Small intestine (tissue), 7 donors: Measurements from ENCODE around the gene TRIB2. TPM values are rescaled to one million over a fixed set of nuclear protein-coding genes. Genes with fewer than 3 reads are reported as not detected.
A peak's percentile ranks its signal among the peaks of the same experiment; 100 is the strongest.
"Not testable (repeated sequence)": the region's sequence is repeated elsewhere in the genome, so short reads cannot be mapped to it uniquely, and the experiment has no call there.

Experiments used
- DNase-seq, 2 donors: peaks; one replicate each; pipeline versions ENCODE4 v3.0.0 to v3.0.0-alpha.2; 2013
- FAIRE-seq: peaks from 2 replicates; lab custom pipeline; 2012; peaks lifted over from hg19 to GRCh38; lab: Jason Lieb, UNC
- H3K27ac ChIP-seq, 3 donors: one replicate each; pipeline ENCODE4 v1.5.1; 2013; ENCODE audit warnings: low read length in 2 of 3, mild to moderate bottlenecking in 2 of 3, control low read depth in 1 of 3, inconsistent platforms in 1 of 3, low read depth in 1 of 3, moderate library complexity in 1 of 3
- H3K27me3 ChIP-seq, 3 donors: one replicate each; pipeline ENCODE4 v1.6.1; 2013; ENCODE audit warnings: low read length in 3 of 3, inconsistent platforms in 1 of 3; ENCODE audit not compliant: control insufficient read depth in 3 of 3, insufficient read depth in 3 of 3
- H3K36me3 ChIP-seq, 3 donors: one replicate each; pipeline ENCODE4 v1.6.1; 2013; ENCODE audit warnings: low read length in 3 of 3, inconsistent platforms in 1 of 3, low read depth in 1 of 3, mild to moderate bottlenecking in 1 of 3, moderate library complexity in 1 of 3; ENCODE audit not compliant: control insufficient read depth in 3 of 3, insufficient read depth in 2 of 3
- H3K4me1 ChIP-seq, 3 donors: one replicate each; pipeline ENCODE4 v1.6.1; 2013; ENCODE audit warnings: low read length in 2 of 3, inconsistent platforms in 1 of 3, low read depth in 1 of 3, mild to moderate bottlenecking in 1 of 3, moderate library complexity in 1 of 3; ENCODE audit not compliant: control insufficient read depth in 3 of 3, insufficient read depth in 2 of 3
- H3K4me3 ChIP-seq, 3 donors: one replicate each; pipeline ENCODE4 v1.5.1; 2013; ENCODE audit warnings: low read length in 3 of 3, control low read depth in 1 of 3, inconsistent platforms in 1 of 3, low read depth in 1 of 3, mild to moderate bottlenecking in 1 of 3, moderate library complexity in 1 of 3
- H3K9me3 ChIP-seq, 2 donors: one replicate each; pipeline ENCODE4 v1.6.1; 2013; ENCODE audit warnings: low read depth in 1 of 2, low read length in 1 of 2; ENCODE audit not compliant: control insufficient read depth in 2 of 2, insufficient read depth in 1 of 2
- WGBS, 3 donors: extraction: QIAGEN DNeasy Blood & Tissue Kit; methylation state at CpG; one replicate each; pipeline ENCODE4 v1.1.7; 2013; 5-methylcytosine and 5-hydroxymethylcytosine counted together
- polyA plus RNA-seq, 4 donors: library from polyadenylated mRNA; stranded (reverse) in 3 of 4; unstranded in 1 of 4; fragments of 200-250 nt in 3 of 4; fragments of 120-200 nt in 1 of 4; gene quantifications; one replicate each; pipeline versions ENCODE4 v1.2.1 to v1.2.3, GENCODE V29; 2013
- donor health status: healthy with polysubstance abuse.
- donor health status: control.
- donor health status: control.
- donor health status: Bipolar disorder and iron deficiency.
- donor health status: healthy.

Gene TRIB2
- polyA plus RNA-seq, 4 donors: 7.3 to 20.1 (median 13.7) TPM

DNA sequence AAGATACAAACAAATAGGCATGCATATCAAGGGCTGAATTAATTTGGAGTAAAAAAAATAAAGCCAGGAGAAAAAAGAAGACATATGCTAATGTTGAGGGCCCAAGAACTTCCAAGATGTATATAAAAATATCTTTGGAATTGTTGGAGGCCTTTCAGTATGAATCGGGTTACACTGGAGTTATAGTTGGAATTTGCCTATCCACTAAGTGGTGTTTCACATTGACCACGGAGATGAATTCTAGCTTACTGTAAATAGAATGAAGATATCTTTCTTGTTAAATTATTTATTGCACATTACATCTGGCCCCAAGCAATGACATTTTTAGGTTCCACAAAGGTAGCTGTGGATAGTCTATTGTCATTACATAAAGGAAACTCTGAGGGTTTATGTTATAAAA is 38.5 kb upstream of the TRIB2 start:
- Histone ChIP-seq H3K27me3 (no peaks in the 10 kb centered on the region), H3K27ac (no peak overlapping the region), H3K4me1 (peaks cover 0 to 3% (median 0%) of the 10 kb centered on the region in 3 donors), H3K36me3 (no peaks in the 10 kb centered on the region), H3K9me3 (peaks cover 0 to 23% of the 10 kb centered on the region in 2 donors), H3K4me3 (no peak overlapping the region)
- DNase-seq (no peak), FAIRE-seq (no peak)
- WGBS, 3 donors: 72 to 93% (median 91%) methylated on average over 2 of the region's 2 CpGs

DNA sequence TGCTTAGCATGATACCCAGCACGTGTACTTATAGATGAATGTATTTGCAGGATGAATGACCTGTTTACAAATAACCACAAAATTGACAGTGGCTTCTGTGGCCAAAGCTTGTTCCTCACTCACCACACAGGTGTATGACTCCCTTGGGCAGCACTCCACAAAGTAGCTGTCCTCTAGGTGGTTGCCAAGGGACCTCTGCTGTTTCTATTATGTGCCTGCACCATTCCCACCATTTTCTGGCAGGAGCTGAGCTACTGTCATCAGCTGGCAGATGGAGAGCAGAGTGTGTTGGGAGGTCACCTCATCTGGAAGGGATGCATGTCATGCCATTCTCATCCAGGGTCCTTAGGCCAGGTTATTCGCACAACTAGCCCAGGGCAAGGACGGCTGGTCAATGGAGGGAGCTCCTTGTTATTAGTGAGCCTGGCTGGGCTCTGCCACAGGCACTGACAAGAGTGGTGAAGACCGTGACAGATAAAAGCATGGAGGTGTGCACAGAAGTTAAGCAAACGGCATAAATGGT is 37.1 kb upstream of the TRIB2 start:
- DNase-seq: no peak
- Histone ChIP-seq H3K4me3 (no peak overlapping the region), H3K27me3 (no peaks in the 10 kb centered on the region), H3K4me1 (peaks cover 0 to 6% (median 5%) of the 10 kb centered on the region in 3 donors), H3K27ac (no peak overlapping the region), H3K36me3 (no peaks in the 10 kb centered on the region), H3K9me3 (peaks cover 0 to 22% of the 10 kb centered on the region in 2 donors)
- whole genome bisulfite sequencing, 3 donors: 92 to 95% (median 93%) methylated on average over 5 of the region's 5 CpGs
- FAIRE-seq: no peak

DNA sequence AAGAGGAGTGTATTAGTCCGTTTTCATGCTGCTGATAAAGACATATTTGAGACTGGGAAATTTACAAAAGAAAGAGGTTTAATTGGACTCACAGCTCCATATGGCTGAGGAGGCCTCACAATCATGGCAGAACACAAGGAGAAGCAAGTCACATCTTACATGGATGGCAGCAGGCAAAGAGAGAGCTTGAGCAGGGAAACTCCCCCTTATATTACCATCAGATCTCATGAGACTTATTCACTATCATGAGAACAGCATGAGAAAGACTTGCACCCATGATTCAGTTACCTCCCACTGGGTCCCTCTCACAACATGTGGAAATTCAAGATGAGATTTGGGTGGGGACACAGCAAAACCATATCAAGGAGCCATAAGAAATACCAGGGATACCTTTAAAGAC is 36.6 kb upstream of the TRIB2 start:
- WGBS, 3 donors: 41 to 87% (median 83%) methylated on average over 1 of the region's 1 CpG
- H3K4me3 ChIP-seq, H3K27me3 ChIP-seq, H3K27ac ChIP-seq, FAIRE-seq, DNase-seq, H3K4me1 ChIP-seq, H3K36me3 ChIP-seq: not testable (repeated sequence)
- peaks cover 0 to 17% of the 10 kb centered on the region in 2 donors for H3K9me3 ChIP-seq

DNA sequence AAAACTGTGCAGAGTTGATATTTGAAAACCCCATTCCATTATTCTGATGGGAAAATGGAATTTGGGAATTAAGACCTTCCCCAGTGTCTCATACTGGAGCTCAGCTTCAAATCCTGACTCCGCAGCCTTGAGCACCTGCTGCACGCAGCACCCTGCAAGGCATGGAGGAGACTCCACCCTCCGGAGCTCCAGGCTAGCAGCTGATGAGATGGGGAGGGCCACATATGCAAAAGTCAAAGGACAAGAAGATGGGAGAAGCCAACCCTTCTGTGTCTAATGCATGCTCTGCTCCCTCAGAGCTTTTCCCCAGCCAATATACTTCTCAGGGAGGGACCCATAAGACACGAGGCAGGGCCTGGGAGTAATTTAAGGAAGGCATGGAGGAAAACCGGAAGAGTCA is 34.7 kb upstream of the TRIB2 start:
- H3K27me3 ChIP-seq: no peaks in the 10 kb centered on the region
- FAIRE-seq (no peak), DNase-seq (no peak)
- H3K36me3 ChIP-seq: no peaks in the 10 kb centered on the region
- no peak overlapping the region for H3K27ac ChIP-seq
- no peak overlapping the region for H3K4me3 ChIP-seq
- WGBS, 3 donors: 85 to 89% (median 86%) methylated on average over 5 of the region's 5 CpGs
- H3K9me3 ChIP-seq: peaks cover 0 to 15% of the 10 kb centered on the region in 2 donors
- H3K4me1 ChIP-seq: peaks cover 0 to 5% (median 3%) of the 10 kb centered on the region in 3 donors

DNA sequence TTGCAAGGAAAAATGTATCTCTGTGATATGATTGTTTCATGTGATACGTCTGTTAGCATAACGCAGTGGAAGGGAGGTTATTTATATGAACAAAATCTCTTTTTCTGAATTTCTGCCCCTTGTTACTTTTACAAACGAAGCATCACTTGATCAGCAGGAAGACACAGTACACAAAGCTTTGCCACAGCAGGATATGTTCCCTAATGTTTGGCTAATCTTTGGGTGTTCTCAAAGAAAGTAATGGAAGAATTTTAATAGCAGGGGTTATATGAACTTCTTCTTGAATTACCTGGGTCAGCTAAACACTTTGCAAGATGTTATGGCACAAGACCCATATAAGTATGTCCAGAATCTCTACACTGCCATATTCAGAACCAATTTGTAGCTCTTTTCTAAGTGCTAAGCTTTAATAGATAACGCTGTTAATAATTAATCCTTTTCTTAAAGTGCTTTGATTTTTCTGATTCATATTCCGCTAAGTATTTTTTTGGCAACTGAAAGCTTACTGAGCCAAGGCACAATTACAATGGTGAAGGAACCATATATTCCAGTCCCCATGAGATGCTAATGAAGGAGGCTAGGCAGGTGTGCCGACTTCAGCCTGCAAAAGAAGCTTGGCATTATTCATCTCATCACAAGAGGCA is 33.2 kb upstream of the TRIB2 start:
- DNase-seq (peak in 1 of 2 donors; percentile 8), FAIRE-seq (no peak)
- WGBS, 3 donors: 23 to 68% (median 48%) methylated on average over 6 of the region's 6 CpGs
- Histone ChIP-seq H3K4me3 (no peak overlapping the region), H3K36me3 (no peaks in the 10 kb centered on the region), H3K9me3 (peaks cover 0 to 15% of the 10 kb centered on the region in 2 donors), H3K27me3 (no peaks in the 10 kb centered on the region), H3K4me1 (peaks cover 3 to 5% (median 5%) of the 10 kb centered on the region in 3 donors), H3K27ac (no peak overlapping the region)

DNA sequence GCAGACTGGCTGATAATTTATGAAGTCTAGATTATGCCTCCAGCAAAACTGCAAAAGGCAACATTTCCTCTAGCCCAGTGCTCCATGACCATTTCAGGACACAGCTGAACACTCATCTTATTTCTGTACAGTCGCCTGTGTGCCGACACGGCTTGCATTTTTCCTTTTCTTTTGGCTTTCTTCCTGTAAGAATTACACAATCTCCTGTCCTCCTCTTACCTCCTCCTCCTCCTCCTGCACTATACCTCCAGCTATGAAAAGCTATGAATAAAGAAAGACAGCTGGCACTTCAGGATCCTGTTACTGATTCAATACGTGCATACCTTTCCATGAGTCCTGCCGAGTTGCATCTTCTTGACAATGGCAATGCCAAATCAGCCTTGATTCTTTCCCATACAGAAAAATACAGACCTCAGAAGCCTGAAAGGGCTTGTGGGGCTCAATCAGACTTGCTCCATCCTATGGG is 32.2 kb upstream of the TRIB2 start:
- peaks cover 3 to 5% (median 5%) of the 10 kb centered on the region in 3 donors for H3K4me1 ChIP-seq
- H3K4me3 ChIP-seq: no peak overlapping the region
- 18 to 38% (median 35%) methylated on average over 5 of the region's 5 CpGs for WGBS, 3 donors
- no peak for FAIRE-seq
- peak in 1 of 2 donors; percentile 12 for DNase-seq
- no peaks in the 10 kb centered on the region for H3K27me3 ChIP-seq
- no peaks in the 10 kb centered on the region for H3K36me3 ChIP-seq
- no peak overlapping the region for H3K27ac ChIP-seq
- peaks cover 0 to 11% of the 10 kb centered on the region in 2 donors for H3K9me3 ChIP-seq

DNA sequence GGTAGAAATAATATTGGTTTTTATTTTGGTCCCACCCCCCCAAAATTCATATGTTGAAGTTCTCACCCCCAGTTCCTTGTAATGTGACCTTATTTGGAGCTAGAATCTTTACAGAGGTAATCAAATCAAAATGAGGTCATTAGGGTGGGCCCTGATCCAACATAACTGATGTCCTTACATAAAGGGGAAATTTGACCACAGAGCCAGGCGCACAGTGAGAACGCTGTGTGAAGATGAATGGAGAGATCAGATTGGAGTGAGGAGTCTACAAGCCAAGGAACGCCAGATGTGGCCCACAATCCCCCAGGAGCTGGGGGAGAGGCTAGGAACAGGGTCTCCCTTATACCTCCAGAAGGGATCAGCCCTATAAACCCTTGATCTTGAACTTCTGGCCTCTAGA is 31.6 kb upstream of the TRIB2 start:
- H3K4me1 ChIP-seq: peaks cover 3 to 5% (median 5%) of the 10 kb centered on the region in 3 donors
- H3K4me3 ChIP-seq: no peak overlapping the region
- FAIRE-seq (no peak), DNase-seq (no peak)
- no peak overlapping the region for H3K27ac ChIP-seq
- no peaks in the 10 kb centered on the region for H3K36me3 ChIP-seq
- peaks cover 0 to 7% of the 10 kb centered on the region in 2 donors for H3K9me3 ChIP-seq
- no peaks in the 10 kb centered on the region for H3K27me3 ChIP-seq
- WGBS, 3 donors: 85 to 97% (median 97%) methylated on average over 3 of the region's 3 CpGs

DNA sequence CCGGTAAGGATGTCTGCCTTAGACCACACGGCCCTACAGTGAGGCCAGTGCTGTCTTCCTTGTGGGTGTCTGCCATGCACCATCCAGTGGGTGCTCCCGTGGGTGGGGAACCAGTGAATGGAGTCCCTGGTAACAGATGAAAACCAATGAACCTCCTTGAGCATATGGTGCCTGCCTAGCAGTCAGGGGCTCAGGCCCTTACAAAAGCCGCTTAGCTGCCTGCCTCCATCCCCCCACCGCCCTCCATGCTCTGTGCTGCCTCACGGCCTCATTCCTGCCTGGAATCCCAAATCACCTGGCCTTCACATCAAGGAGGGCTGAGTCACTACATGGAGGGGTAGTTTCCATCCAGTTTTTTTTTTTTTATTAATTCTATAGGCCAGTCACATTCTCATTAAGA is 30.8 kb upstream of the TRIB2 start:
- Histone ChIP-seq H3K9me3 (no peaks in the 10 kb centered on the region), H3K4me3 (no peak overlapping the region), H3K27me3 (no peaks in the 10 kb centered on the region), H3K4me1 (peaks cover 3 to 5% (median 5%) of the 10 kb centered on the region in 3 donors), H3K36me3 (no peaks in the 10 kb centered on the region), H3K27ac (no peak overlapping the region)
- 95 to 96% (median 96%) methylated on average over 6 of the region's 6 CpGs for WGBS, 3 donors
- FAIRE-seq (no peak), DNase-seq (no peak)
